Keratinocyte (primary cell): ENCODE data around the gene PHACTR1. TPM values are rescaled to one million over a fixed set of nuclear protein-coding genes. Genes with fewer than 3 reads are reported as not detected.

ENCODE experiments used
- DNase-seq: peaks from one replicate; pipeline ENCODE4 v3.0.0-alpha.2; 2011; ENCODE audit warnings: low read depth, missing footprints, low spot score
- FAIRE-seq: peaks from 2 replicates; lab custom pipeline; 2011; peaks lifted over from hg19 to GRCh38; lab: Jason Lieb, UNC
- H2AFZ ChIP-seq: 2 replicates; pipeline ENCODE4 v1.6.0; 2012; ENCODE audit warnings: low read length, control low read depth, inconsistent platforms; ENCODE audit not compliant: control insufficient read depth
- H3K27ac ChIP-seq: 2 replicates; pipeline ENCODE4 v1.5.1; 2011; ENCODE audit warnings: low read length; ENCODE audit not compliant: control insufficient read depth, insufficient read depth
- H3K27me3 ChIP-seq: 3 replicates; pipeline ENCODE4 v1.6.0; 2011; ENCODE audit warnings: low read length; ENCODE audit not compliant: control insufficient read depth, insufficient read depth; ENCODE audit errors: extremely low read depth
- H3K36me3 ChIP-seq, 2 experiments: 2 replicates in 1 of 2; 3 replicates in 1 of 2; pipeline ENCODE4 v1.5.1; 2011; ENCODE audit warnings: low read length in 2 of 2, mild to moderate bottlenecking in 1 of 2; ENCODE audit not compliant: control insufficient read depth in 2 of 2, insufficient read depth in 2 of 2; ENCODE audit errors: extremely low read depth in 1 of 2
- H3K4me1 ChIP-seq: 3 replicates; pipeline ENCODE4 v1.5.1; 2011; ENCODE audit warnings: low read length; ENCODE audit not compliant: control insufficient read depth, insufficient read depth; ENCODE audit errors: extremely low read depth
- H3K4me2 ChIP-seq: 3 replicates; pipeline ENCODE4 v1.6.0; 2011; ENCODE audit warnings: low read depth, low read length; ENCODE audit not compliant: control insufficient read depth, insufficient read depth; ENCODE audit errors: extremely low read depth
- H3K4me3 ChIP-seq, 3 experiments: fragments of 200-600 bp in 1 of 3; sonication (generic) in 1 of 3; 2 replicates in 2 of 3; 3 replicates in 1 of 3; pipeline ENCODE4 v1.5.1; 2011 to 2016; ENCODE audit warnings: low read length in 3 of 3, mild to moderate bottlenecking in 3 of 3, control low read depth in 2 of 3, inconsistent platforms in 1 of 3, low read depth in 1 of 3, mixed read lengths in 1 of 3, mixed run types in 1 of 3, moderate library complexity in 1 of 3; ENCODE audit not compliant: control insufficient read depth in 2 of 3, insufficient read depth in 2 of 3; ENCODE audit errors: extremely low read depth in 1 of 3
- H3K79me2 ChIP-seq: 2 replicates; pipeline ENCODE4 v1.6.0; 2012; ENCODE audit warnings: low read length; ENCODE audit not compliant: control insufficient read depth, insufficient read depth
- H3K9ac ChIP-seq: 3 replicates; pipeline ENCODE4 v1.6.0; 2011; ENCODE audit warnings: low read length; ENCODE audit not compliant: control insufficient read depth, insufficient read depth; ENCODE audit errors: extremely low read depth
- H3K9me1 ChIP-seq: 3 replicates; pipeline ENCODE4 v1.6.0; 2011; ENCODE audit warnings: low read length; ENCODE audit not compliant: control insufficient read depth, insufficient read depth; ENCODE audit errors: extremely low read depth
- H3K9me3 ChIP-seq: 2 replicates; pipeline ENCODE4 v1.5.1; 2012; ENCODE audit warnings: low read depth, low read length; ENCODE audit not compliant: control insufficient read depth
- H4K20me1 ChIP-seq: 3 replicates; pipeline ENCODE4 v1.6.0; 2011; ENCODE audit warnings: low read length; ENCODE audit not compliant: control insufficient read depth, insufficient read depth; ENCODE audit errors: extremely low read depth
- CTCF ChIP-seq, 3 experiments: IDR thresholded peaks in 1 of 3; conservative IDR thresholded peaks in 1 of 3; optimal IDR thresholded peaks in 1 of 3; 2 replicates in 2 of 3; 3 replicates in 1 of 3; pipeline versions ENCODE3 to v1.5.1; 2011; ENCODE audit warnings: low read length in 3 of 3, mild to moderate bottlenecking in 3 of 3, moderate library complexity in 2 of 3, control low read depth in 1 of 3, inconsistent platforms in 1 of 3; ENCODE audit not compliant: insufficient read depth in 2 of 3; ENCODE audit errors: extremely low read depth in 1 of 3
- EZH2 ChIP-seq: IDR thresholded peaks from one replicate; pipeline ENCODE4 v1.6.1; 2012; ENCODE audit warnings: inconsistent platforms, mild to moderate bottlenecking, low read length, moderate library complexity
- dilution Hi-C: fragments of 300-500 bp; cut with MboI; formaldehyde crosslinking; loops from one replicate; pipeline ENCODE4 v1.7.0; 2020; ENCODE audit warnings: low sequenced_read_pairs; ENCODE audit not compliant: extremely low pct_ligation_motif_present
- polyA plus RNA-seq, 5 experiments: library from polyadenylated mRNA; depleted of rRNA in 3 of 5; stranded (reverse) in 3 of 5; stranded (forward) in 1 of 5; unstranded in 1 of 5; fragments of >200 nt; gene quantifications; 1 replicate in 1 of 5; 2 replicates in 3 of 5; 3 replicates in 1 of 5; pipeline versions ENCODE4 v1.2.1 to v1.2.3, GENCODE V29; 2011 to 2012; ENCODE audit warnings: missing spikeins in 2 of 5, low read depth in 1 of 5, low replicate concordance in 1 of 5

Gene PHACTR1
- polyA plus RNA-seq, 1 donor (not counting 4 experiments of a cell fraction or from before 2014, with no cell fraction given): 0.22 TPM

GRCh38 chr6:12845224-12846004 lies 128.8 kb downstream of the PHACTR1 start:
- no peak overlapping the region for H3K4me2 ChIP-seq
- H3K9me1 ChIP-seq: no peaks in the 10 kb centered on the region
- no peaks in the 10 kb centered on the region for H3K27me3 ChIP-seq
- H2AFZ ChIP-seq: no peak overlapping the region
- FAIRE-seq: no peak
- H3K27ac ChIP-seq: no peak overlapping the region
- dilution Hi-C loops: no loop called here
- H3K4me1 ChIP-seq: no peaks in the 10 kb centered on the region
- DNase-seq: no peak
- H3K9ac ChIP-seq: no peak overlapping the region
- H3K9me3 ChIP-seq: no peaks in the 10 kb centered on the region
- H3K4me3 ChIP-seq: no peak overlapping the region
- TF ChIP-seq CTCF (optimal IDR thresholded peaks at IDR 0.05 in 1 of 3, IDR thresholded peaks at IDR 0.05 in 1 of 3, conservative IDR thresholded peaks at IDR 0.05 in 1 of 3; ENCODE audit: extremely low read depth in 1 of 3, insufficient read depth in 2 of 3, low read length in 3 of 3): no peak
- no peak for TF ChIP-seq EZH2
- H4K20me1 ChIP-seq: no peaks in the 10 kb centered on the region
- no peaks in the 10 kb centered on the region for H3K79me2 ChIP-seq
- H3K36me3 ChIP-seq: no peaks in the 10 kb centered on the region

GRCh38 chr6:12848964-12849808 lies 132.6 kb downstream of the PHACTR1 start:
- Histone ChIP-seq H3K27me3 (no peaks in the 10 kb centered on the region), H3K4me2 (no peak overlapping the region)

More at GRCh38 chr6:12848964-12849808, 132.6 kb downstream of the PHACTR1 start:
- Histone ChIP-seq H3K4me3 (no peak overlapping the region), H3K27ac (no peak overlapping the region), H3K79me2 (no peaks in the 10 kb centered on the region), H3K9me3 (no peaks in the 10 kb centered on the region), H3K4me1 (no peaks in the 10 kb centered on the region), H3K9ac (no peak overlapping the region), H2AFZ (no peak overlapping the region), H4K20me1 (no peaks in the 10 kb centered on the region), H3K36me3 (no peaks in the 10 kb centered on the region), H3K9me1 (no peaks in the 10 kb centered on the region)
- no peak for FAIRE-seq
- DNase-seq: no peak
- dilution Hi-C loops: no loop called here
- no peak for TF ChIP-seq CTCF (optimal IDR thresholded peaks at IDR 0.05 in 1 of 3, IDR thresholded peaks at IDR 0.05 in 1 of 3, conservative IDR thresholded peaks at IDR 0.05 in 1 of 3; ENCODE audit: extremely low read depth in 1 of 3, insufficient read depth in 2 of 3, low read length in 3 of 3)
- TF ChIP-seq EZH2: no peak
